ENCODE measurements around the gene NRDC.

The NRDC gene

GRCh38 chr1:51791888-51792287 is 86.6 kb downstream of the NRDC start:
- no peaks in the 10 kb centered on the region for H3K27me3 ChIP-seq (replicated peaks; ENCODE audit: control insufficient read depth, insufficient read depth, low read length)
- DNase-seq (ENCODE audit: extremely low read depth, insufficient read length) = no peak
- H3K4me3 ChIP-seq (replicated peaks; ENCODE audit: low read depth, low read length) = no peak overlapping the region
- peaks cover 28% of the 10 kb centered on the region for H3K36me3 ChIP-seq (ENCODE audit: control insufficient read depth, insufficient read depth, low read length)
- TF ChIP-seq, protein P1, sequence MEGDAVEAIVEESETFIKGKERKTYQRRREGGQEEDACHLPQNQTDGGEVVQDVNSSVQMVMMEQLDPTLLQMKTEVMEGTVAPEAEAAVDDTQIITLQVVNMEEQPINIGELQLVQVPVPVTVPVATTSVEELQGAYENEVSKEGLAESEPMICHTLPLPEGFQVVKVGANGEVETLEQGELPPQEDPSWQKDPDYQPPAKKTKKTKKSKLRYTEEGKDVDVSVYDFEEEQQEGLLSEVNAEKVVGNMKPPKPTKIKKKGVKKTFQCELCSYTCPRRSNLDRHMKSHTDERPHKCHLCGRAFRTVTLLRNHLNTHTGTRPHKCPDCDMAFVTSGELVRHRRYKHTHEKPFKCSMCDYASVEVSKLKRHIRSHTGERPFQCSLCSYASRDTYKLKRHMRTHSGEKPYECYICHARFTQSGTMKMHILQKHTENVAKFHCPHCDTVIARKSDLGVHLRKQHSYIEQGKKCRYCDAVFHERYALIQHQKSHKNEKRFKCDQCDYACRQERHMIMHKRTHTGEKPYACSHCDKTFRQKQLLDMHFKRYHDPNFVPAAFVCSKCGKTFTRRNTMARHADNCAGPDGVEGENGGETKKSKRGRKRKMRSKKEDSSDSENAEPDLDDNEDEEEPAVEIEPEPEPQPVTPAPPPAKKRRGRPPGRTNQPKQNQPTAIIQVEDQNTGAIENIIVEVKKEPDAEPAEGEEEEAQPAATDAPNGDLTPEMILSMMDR (IDR thresholded peaks at IDR 0.05; ENCODE audit: insufficient read depth, low read length, poor library complexity, severe bottlenecking) = no peak

GRCh38 chr1:51790385-51790784 is 88.1 kb downstream of the NRDC start:
- DNase-seq (ENCODE audit: extremely low read depth, insufficient read length) = no peak
- Histone ChIP-seq H3K4me3 (replicated peaks; ENCODE audit: low read depth, low read length) (no peak overlapping the region), H3K36me3 (ENCODE audit: control insufficient read depth, insufficient read depth, low read length) (peaks cover 32% of the 10 kb centered on the region), H3K27me3 (replicated peaks; ENCODE audit: control insufficient read depth, insufficient read depth, low read length) (no peaks in the 10 kb centered on the region)
- TF ChIP-seq, protein P1 (IDR thresholded peaks at IDR 0.05; ENCODE audit: insufficient read depth, low read length, poor library complexity, severe bottlenecking) = no peak

DNA sequence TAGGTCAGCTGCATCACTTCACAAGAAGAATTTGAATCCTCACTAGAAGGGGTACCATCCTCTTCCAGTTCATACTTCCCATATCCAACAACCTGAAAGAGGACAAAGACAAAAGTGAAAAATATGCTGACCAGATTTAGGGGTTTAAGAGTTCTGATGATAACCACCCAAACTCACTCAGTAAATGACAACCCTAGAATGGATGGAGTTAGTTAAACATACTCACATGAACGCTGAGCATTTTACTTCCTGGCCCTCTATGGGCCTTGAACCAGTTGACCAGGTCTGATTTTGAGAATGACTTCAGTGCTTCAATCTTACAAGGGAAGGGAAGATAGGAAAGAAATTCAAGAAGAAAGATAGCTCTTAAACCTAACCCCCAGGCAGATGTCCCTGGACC is 89.2 kb downstream of the NRDC start:
- Histone ChIP-seq H3K27me3 (replicated peaks; ENCODE audit: control insufficient read depth, insufficient read depth, low read length) (no peaks in the 10 kb centered on the region), H3K4me3 (replicated peaks; ENCODE audit: low read depth, low read length) (no peak overlapping the region), H3K36me3 (ENCODE audit: control insufficient read depth, insufficient read depth, low read length) (peaks cover 39% of the 10 kb centered on the region)
- no peak for DNase-seq (ENCODE audit: extremely low read depth, insufficient read length)
- TF ChIP-seq, protein P1 (IDR thresholded peaks at IDR 0.05; ENCODE audit: insufficient read depth, low read length, poor library complexity, severe bottlenecking) = no peak

DNA sequence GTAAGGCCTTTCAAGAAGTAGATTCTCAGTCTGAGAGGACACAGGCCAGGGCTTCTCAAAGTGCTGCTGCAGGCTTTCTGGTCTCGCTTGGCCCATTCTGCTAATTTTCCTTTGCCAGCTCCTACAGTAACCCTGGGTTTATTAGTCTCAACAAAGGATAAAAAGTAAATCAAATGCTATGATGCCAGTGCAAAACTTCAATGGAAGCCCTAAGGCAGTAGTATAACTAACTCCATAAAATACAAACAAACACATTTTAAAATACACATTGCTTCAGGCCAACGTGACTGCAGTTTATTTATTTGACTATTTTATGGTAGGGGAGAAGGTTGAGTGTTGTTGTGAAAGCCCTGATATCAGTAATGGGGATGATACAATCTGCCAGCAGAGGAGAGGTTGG is 89.6 kb downstream of the NRDC start:
- TF ChIP-seq, protein P1 (IDR thresholded peaks at IDR 0.05; ENCODE audit: insufficient read depth, low read length, poor library complexity, severe bottlenecking) = no peak
- no peak for DNase-seq (ENCODE audit: extremely low read depth, insufficient read length)
- peaks cover 38% of the 10 kb centered on the region for H3K36me3 ChIP-seq (ENCODE audit: control insufficient read depth, insufficient read depth, low read length)
- no peaks in the 10 kb centered on the region for H3K27me3 ChIP-seq (replicated peaks; ENCODE audit: control insufficient read depth, insufficient read depth, low read length)
- no peak overlapping the region for H3K4me3 ChIP-seq (replicated peaks; ENCODE audit: low read depth, low read length)

DNA sequence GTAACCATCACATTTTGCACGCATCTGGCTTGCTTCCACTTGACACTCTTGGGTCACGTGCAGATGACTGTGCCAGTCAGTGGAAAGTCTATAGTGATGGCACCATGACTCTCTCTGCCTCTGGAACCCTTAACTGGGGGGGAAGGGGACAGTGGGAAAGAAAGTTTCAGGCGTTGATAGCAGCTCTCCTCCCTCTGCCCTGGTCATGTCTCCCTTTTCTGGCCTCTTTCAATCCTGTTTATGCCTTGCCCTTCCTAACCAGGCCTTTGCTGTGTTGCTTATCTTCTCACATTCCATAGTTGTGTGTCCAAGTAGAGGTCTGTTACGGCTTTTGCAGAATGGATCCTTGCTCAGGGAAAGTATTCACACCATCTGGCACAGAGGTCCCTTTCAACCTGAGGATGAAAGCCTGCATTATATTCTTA is 93.5 kb downstream of the NRDC start:
- TF ChIP-seq, protein P1 (IDR thresholded peaks at IDR 0.05; ENCODE audit: insufficient read depth, low read length, poor library complexity, severe bottlenecking) = no peak
- Histone ChIP-seq H3K27me3 (replicated peaks; ENCODE audit: control insufficient read depth, insufficient read depth, low read length) (no peaks in the 10 kb centered on the region), H3K4me3 (replicated peaks; ENCODE audit: low read depth, low read length) (no peak overlapping the region), H3K36me3 (ENCODE audit: control insufficient read depth, insufficient read depth, low read length) (peaks cover 30% of the 10 kb centered on the region)
- DNase-seq (ENCODE audit: extremely low read depth, insufficient read length) = no peak

GRCh38 chr1:51780927-51781326 is 97.6 kb downstream of the NRDC start:
- TF ChIP-seq, protein P1 (IDR thresholded peaks at IDR 0.05; ENCODE audit: insufficient read depth, low read length, poor library complexity, severe bottlenecking) = no peak
- Histone ChIP-seq H3K27me3 (replicated peaks; ENCODE audit: control insufficient read depth, insufficient read depth, low read length) (no peaks in the 10 kb centered on the region), H3K4me3 (replicated peaks; ENCODE audit: low read depth, low read length) (no peak overlapping the region), H3K36me3 (ENCODE audit: control insufficient read depth, insufficient read depth, low read length) (peaks cover 17% of the 10 kb centered on the region)
- DNase-seq (ENCODE audit: extremely low read depth, insufficient read length) = no peak

All from GM06990 (cell line).